GM18909 (cell line): ENCODE results near the gene SMG9.

ENCODE experiments used
- ATAC-seq: cut with Tn5 transposase; IDR thresholded peaks from one replicate; pipeline ENCODE4 v1.9.1; 2021; ENCODE audit warnings: mild to moderate bottlenecking; ENCODE audit not compliant: unreplicated experiment, poor library complexity

Gene SMG9

DNA sequence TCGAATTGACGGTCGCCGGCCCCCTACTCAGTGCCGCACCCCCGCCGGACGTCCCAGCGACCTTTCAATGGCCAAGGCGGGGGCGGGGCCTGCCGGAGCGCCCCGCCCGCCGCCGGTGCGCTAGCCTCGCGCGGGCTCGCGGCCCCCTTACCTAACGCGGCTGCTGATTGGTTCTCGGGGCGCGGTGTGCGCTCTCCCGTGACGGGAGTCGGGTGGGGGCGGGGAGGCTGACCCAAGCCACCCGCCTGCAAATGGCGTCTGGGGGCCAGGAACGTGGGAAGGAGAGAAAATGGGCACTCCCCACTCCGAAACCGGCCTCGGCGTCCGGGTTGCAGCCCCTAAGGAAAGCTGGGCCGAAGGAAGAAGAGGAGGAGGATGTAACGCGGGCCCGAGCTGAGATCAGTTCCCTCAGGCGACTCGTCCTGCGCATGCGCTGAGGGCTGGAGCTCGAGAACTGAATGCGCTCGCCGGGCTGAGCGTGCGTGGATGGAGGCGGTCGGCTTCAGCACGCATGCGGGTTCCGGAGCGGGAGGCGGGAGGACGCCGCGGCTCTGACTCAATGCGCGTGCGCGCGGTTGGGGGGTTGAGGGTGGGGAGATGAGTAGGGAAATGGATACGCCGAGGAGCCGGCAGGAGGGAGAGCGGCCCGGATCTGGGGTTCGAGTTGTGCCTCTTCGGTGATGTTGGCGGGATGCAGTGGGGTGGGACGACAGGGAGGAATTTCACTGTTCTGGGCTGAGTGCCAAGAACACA is at the start of gene SMG9:
Gene SMG9, minus strand, starts transcription at position 460 of the 753 bp plus-strand sequence. CDS start 4,221 bp downstream, outside the sequence.
- ATAC-seq: peak; percentile 66

GRCh38 chr19:43804432-43804831 is 49.7 kb upstream of the SMG9 start:
- ATAC-seq: no peak

GRCh38 chr19:43802216-43802951 is 47.6 kb upstream of the SMG9 start, which contains the start of gene LYPD5:
TSS of gene LYPD5 (minus strand) at chr19:43802447. CDS start at chr19:43802380, 67 bp downstream.
- no peak for ATAC-seq

DNA sequence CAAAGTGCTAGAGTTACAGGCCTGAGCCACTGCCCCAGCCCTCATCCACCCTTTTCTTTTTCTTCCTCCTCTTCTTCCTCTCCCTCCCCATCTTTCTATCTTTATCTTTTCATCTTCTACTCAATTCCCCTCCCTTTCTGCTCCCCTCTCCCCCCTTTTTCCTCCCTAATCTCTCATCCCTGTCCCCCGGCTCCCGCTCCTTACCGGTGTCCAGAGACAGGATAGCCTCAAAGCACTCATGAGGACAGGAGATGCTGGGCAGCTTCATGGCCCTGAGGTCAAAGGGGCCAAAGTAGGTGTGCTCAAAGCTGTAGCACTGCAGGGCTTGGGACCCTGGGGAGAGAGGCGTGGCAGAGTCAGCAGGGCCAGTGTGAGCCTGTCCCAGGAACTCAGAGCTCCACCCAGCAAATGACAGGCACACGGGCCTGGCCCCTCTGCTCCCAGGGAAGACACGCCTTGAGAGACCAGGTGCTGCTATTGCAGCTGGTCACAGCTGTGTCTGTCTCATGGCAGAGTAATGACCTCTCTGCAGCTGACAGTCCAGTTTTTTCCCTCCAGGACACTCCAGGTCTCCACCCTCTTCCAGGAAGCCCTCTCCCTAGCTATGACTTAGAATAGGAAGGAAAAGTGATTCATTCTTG is 44.9 kb upstream of the SMG9 start:
- ATAC-seq: no peak

DNA sequence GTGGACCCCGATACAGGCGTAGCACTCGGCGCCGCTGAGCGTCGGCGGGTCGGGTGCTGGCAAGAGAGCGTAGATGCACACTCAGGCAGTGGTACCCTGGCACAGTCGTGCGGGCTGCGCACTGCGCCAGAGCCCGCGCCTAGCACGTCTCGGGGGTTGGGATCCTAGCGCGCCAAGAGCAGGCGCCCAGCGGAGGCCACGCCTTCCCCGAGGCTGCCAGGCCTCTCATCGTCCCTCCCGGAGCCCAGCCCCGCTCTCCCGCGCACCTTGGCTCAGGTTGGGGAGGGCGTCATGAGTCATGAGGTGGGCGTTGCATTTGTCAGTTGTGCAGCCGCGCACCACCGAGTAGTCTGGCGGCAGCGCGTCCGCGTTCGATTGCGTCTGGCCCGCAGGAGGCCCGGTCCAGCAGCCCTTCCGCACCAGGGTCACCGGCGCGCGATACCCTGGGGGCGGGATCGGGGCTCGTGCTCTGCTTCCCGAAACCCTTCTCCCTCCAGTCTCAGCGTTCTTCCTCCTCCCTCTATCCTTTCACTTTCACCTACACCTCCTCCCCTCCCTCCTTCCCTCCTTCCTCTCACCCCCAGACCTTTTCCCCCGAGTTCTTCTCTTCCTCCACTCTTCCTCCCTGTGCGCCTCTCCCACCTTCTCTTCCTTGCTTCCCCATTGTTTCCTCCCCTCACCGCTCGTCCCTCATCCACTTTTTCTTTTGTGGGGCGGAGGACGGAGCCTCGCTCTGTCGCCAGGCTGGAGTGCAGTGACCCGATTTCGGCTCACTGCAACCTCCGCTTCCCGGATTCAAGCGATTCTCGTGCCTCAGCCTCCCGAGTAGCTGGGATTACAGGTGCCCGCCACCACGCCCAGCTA is 44.0 kb upstream of the SMG9 start:
- ATAC-seq: no peak

GRCh38 chr19:43798026-43798545 is 43.3 kb upstream of the SMG9 start:
- ATAC-seq: no peak

DNA sequence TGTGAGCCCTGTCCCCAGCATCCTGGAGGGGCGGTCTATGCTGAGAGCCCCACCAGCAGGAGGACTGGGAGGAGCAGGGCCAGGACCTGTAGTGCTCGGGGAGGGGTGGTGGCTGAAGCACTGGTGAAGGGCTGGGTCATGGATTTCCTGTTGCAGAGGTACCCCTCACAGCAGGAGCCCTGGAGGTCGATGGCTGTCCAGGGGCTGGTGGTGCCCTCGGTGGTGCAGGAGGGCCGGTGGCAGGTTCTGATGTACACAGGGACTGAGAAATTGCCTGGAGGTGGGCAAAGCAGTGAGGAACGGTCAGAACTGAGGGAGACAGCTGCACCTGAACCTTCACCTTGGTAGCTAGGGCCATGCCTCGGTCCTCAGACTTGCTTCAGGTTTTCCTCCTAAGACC is 42.8 kb upstream of the SMG9 start:
- ATAC-seq: no peak

DNA sequence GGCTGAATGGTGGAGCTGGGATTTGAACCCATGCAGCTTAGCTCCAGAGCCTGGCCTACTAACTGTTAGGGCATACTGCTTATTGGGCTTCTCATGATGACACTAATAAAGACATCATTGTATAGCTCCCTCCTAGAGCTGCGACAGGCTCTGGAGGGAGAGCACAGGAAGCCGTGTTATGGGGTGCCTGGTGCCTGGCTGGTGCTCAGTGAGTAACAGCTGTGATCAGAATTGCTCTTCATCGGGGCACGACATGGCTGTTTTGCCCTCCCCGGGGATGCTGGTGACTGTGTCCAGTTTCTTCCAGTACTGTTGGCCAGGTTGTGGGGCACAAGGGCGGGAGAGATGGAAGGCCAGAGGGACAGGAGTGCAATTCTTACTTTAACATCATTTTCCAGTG is 42.4 kb upstream of the SMG9 start:
- no peak for ATAC-seq

GRCh38 chr19:43790587-43790986 is 35.8 kb upstream of the SMG9 start:
- no peak for ATAC-seq

DNA sequence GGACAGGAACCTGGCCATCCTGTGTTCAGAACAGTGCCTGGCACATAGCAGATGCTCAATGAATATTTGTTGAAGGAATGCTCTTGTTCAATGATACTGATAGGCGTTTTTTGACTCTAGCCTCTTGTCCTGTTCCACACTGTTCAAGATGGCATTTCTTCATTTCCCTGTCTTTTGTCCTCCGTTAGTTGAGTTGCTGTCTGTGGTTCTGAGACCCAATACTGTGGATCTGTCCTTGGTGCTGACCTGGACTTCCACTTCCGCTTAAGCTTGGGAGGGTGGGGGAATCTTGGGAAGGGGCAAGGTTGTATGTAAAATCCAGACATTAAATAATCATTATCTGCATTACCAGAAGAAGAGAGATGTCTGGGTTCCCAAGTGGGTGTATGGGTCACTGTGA is 34.3 kb upstream of the SMG9 start:
- no peak for ATAC-seq

DNA sequence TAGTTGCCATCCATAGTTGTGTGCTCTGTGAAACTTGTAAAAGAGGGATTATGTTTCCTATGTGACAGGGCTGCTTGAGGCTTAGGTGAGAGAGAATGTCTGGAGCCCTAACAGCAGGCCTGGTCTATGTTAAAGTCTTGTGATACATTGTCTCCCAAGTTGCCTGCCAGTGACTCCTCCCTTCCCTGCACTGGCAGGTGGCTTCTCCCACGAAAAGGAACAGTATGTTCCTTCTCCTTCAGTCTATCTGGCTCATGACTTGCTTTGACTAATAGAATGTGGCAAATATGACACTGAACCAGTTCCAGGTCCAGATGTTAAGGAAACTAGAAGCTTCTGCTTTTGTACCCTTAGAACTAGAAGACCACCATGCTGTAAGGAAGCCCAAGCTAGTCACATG is 31.9 kb upstream of the SMG9 start:
- no peak for ATAC-seq

DNA sequence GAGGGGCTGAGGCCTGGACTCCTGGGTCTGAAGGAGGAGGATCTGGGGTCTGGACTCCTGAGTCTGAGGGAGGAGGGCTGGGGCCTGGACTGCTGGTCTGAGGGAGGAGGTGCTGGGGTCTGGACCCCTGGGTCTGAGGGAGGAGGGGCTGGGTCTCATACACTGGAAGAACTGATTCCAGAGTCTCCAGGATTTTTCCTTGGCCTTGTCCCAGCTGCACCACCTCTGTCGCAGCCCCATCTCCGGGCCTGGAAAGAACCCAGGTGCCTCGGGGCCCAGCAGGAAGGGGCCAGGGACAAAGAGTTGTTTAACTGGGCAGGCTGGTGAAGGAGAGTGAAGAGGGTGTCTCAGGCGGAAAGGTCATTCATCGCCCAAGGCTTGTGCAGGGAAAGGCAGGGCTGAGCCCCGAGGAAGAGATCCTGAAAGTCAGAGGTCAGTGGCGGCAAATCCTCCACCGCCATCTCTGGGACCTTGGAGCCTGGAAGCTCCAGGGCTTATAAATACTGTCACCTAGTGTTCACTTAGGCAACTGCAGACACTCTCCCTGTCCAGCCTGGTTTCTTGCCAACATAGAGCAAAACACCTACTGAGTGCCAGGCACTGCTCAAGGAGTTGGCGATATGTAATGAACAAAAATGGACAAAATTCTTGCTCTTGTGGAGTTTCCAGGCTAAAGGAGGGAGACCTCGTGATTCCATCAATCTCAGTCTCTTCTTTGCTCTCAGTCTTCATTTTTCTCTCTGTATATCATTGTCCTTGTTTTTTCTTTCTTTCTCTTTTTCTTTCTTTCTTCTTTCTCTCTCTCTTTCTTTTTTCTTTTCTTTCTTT is 30.4 kb upstream of the SMG9 start:
- ATAC-seq: no peak

GRCh38 chr19:43784241-43784980 is 29.6 kb upstream of the SMG9 start:
- no peak for ATAC-seq

- ATAC-seq: no peak
These were observed 28.9 kb upstream of the SMG9 start for GRCh38 chr19:43783636-43784035.

GRCh38 chr19:43782689-43783231 is 28.0 kb upstream of the SMG9 start:
- no peak for ATAC-seq

DNA sequence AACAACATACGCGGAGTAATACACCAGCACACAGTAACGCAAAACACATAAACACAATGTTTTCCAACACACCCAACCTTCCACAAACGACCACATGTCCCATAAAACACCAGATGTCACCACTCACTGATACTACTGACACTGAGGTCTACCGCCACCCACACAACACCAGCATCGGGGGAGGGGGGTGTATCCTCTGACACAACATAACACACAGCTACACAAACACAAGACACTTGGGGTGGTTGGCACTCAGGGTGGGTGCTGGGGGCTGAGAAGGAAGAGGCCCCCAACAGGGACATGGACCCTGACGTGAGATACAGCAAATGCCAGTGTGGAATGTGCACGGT is 27.5 kb upstream of the SMG9 start:
- no peak for ATAC-seq

DNA sequence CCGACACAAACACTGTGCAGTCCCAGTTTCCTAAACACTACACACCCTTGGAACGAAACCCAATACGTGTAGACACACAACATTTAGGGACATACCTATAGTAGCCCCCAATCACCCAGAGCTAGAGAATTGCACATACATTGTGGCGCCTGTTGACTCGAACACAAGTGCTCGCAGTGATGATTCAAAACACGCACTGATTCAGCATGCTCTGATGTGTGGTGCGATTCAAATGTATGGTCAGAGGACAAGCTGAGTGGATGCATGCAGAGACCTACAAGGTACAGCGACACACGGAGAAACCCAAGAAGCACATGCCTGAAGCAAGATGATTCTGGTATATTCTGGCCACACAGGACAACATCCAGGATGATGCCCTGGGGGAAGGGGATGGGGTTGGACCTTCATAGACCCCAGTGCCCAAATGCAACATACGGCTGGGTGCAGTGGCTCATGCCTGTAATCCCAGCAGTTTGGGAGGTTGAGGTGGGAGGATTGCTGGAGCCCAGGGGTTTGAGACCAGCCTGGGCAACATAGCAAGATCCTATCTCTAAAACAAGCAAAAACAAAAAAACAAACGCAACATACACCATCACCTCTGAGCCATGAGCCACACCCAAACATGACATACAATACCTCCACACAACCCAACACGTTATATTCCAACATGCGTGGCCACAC is 27.0 kb upstream of the SMG9 start:
- no peak for ATAC-seq
